Medulla oblongata (tissue), 1 donor: ENCODE measurements around the gene TENM4.

ENCODE experiments used
- DNase-seq: peaks from one replicate; pipeline ENCODE4 v3.0.0-alpha.2; 2015; ENCODE audit errors: extremely low spot score

Gene TENM4

GRCh38 chr11:79344753-79345294 is 96.0 kb downstream of the TENM4 start:
- DNase-seq: no peak

GRCh38 chr11:79342686-79343085 is 98.1 kb downstream of the TENM4 start:
- DNase-seq: no peak

GRCh38 chr11:79342236-79342635 is 98.6 kb downstream of the TENM4 start:
- DNase-seq: no peak

GRCh38 chr11:79340535-79340934 is 100.3 kb downstream of the TENM4 start:
- no peak for DNase-seq

GRCh38 chr11:79336797-79337517 is 103.9 kb downstream of the TENM4 start:
- DNase-seq: no peak

- no peak for DNase-seq
These were observed 105.1 kb downstream of the TENM4 start for GRCh38 chr11:79335681-79336080.

GRCh38 chr11:79333355-79333754 is 107.5 kb downstream of the TENM4 start:
- no peak for DNase-seq

GRCh38 chr11:79332017-79332416 is 108.8 kb downstream of the TENM4 start:
- no peak for DNase-seq

- no peak for DNase-seq
These were observed 109.5 kb downstream of the TENM4 start for GRCh38 chr11:79331203-79331901.

GRCh38 chr11:79330651-79331050 is 110.2 kb downstream of the TENM4 start:
- no peak for DNase-seq

- DNase-seq: no peak
These were observed 111.3 kb downstream of the TENM4 start for GRCh38 chr11:79329561-79329960.

GRCh38 chr11:79328402-79328801 is 112.4 kb downstream of the TENM4 start:
- no peak for DNase-seq

GRCh38 chr11:79325851-79326250 is 115.0 kb downstream of the TENM4 start:
- DNase-seq: no peak

GRCh38 chr11:79321263-79321662 is 119.6 kb downstream of the TENM4 start:
- no peak for DNase-seq

- DNase-seq: peak; percentile 27
These were observed 125.7 kb downstream of the TENM4 start for GRCh38 chr11:79314906-79315689.

GRCh38 chr11:79313530-79313913 is 127.3 kb downstream of the TENM4 start:
- peak; percentile 93 for DNase-seq

- DNase-seq: peak; percentile 36
These were observed 128.0 kb downstream of the TENM4 start for GRCh38 chr11:79312617-79313529.

- no peak for DNase-seq
These were observed 129.4 kb downstream of the TENM4 start for GRCh38 chr11:79311461-79311860.

GRCh38 chr11:79309407-79309806 is 131.4 kb downstream of the TENM4 start:
- DNase-seq: no peak

GRCh38 chr11:79308429-79308828 is 132.4 kb downstream of the TENM4 start:
- DNase-seq: no peak

GRCh38 chr11:79304599-79305212 is 136.1 kb downstream of the TENM4 start:
- DNase-seq: peak; percentile 79
